Stimulated activated naive B cell treated with anti-CD40 and anti-IgM and Interleukin-4, amounts not matched to agents 10 μg/mL and 1 μg/mL and 100 μg/mL, for 72 hours (primary cell): ENCODE data around the gene FRAS1.

Source experiments
- ATAC-seq, 2 donors: fragments of 150-1000 bp; cut with Tn5 transposase; replicated peaks; 2 replicates each; pipeline ENCODE4 v1.10.0; 2021; ENCODE audit warnings: moderate library complexity in 1 of 2
- DNase-seq: peaks from one replicate; pipeline ENCODE4 v3.0.0; 2021
- H3K27ac Mint-ChIP-seq: one replicate; pipeline ENCODE4 v1.8.0; 2022; ENCODE audit warnings: mild to moderate bottlenecking, mixed read lengths
- H3K27me3 Mint-ChIP-seq, 2 donors: one replicate each; pipeline ENCODE4 v1.8.0; 2022; ENCODE audit warnings: mixed read lengths in 2 of 2
- H3K36me3 Mint-ChIP-seq, 2 donors: one replicate each; pipeline ENCODE4 v1.8.0; 2022; ENCODE audit warnings: mixed read lengths in 2 of 2, mild to moderate bottlenecking in 1 of 2
- H3K4me1 Mint-ChIP-seq, 2 donors: one replicate each; pipeline ENCODE4 v1.8.0; 2022; ENCODE audit warnings: mixed read lengths in 2 of 2, mild to moderate bottlenecking in 1 of 2
- H3K4me3 Mint-ChIP-seq, 2 donors: one replicate each; pipeline ENCODE4 v1.8.0; 2022; ENCODE audit warnings: mild to moderate bottlenecking in 2 of 2, mixed read lengths in 2 of 2, moderate library complexity in 1 of 2
- H3K9me3 Mint-ChIP-seq, 2 donors: one replicate each; pipeline ENCODE4 v1.8.0; 2022; ENCODE audit warnings: mixed read lengths in 2 of 2, mild to moderate bottlenecking in 1 of 2

The FRAS1 gene

DNA sequence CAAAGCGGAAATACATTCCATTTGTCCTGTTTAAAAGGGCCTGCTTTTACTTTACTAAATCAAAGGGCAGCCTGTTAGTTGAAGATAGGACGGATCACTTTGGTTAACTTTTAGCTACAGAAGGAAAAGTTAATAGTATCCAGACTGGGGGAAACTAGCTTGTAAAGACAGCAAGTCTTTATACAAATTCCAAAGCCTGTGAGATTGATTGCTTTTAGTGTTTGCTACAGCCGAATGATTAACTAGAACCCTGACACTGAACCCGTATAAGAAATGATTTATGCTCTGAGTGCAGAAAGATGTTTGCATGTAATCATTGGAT is 93.4 kb downstream of the FRAS1 start:
- peaks cover 0 to 8% of the 10 kb centered on the region in 2 donors for H3K27me3 Mint-ChIP-seq
- no peak overlapping the region for H3K4me3 Mint-ChIP-seq
- H3K27ac Mint-ChIP-seq = no peak overlapping the region
- H3K9me3 Mint-ChIP-seq = no peaks in the 10 kb centered on the region
- ATAC-seq (no peak), DNase-seq (no peak)
- H3K4me1 Mint-ChIP-seq = no peaks in the 10 kb centered on the region
- H3K36me3 Mint-ChIP-seq = no peaks in the 10 kb centered on the region

DNA sequence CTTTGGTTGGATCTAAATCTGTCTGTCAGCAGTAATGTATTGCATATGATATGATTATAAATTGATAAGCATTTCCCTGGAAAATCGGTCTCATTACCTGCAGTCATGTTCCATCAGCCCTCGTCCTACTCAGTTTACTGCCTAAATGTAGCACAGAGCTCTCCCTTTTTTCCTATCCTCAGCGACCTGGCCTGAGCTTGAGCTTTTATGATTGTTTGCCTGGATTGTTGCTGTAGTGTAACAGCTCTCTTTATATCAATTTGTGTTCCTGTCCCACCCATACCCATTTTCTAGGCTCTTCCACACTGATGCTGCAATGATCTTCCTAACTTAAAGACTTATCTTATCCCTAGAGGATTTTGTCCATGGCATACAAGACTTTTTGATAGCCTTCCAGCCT is 95.7 kb downstream of the FRAS1 start:
- Mint-ChIP-seq H3K36me3 (no peaks in the 10 kb centered on the region), H3K27me3 (peaks cover 0 to 8% of the 10 kb centered on the region in 2 donors), H3K4me3 (no peak overlapping the region), H3K9me3 (no peaks in the 10 kb centered on the region), H3K27ac (no peak overlapping the region), H3K4me1 (no peaks in the 10 kb centered on the region)
- DNase-seq (no peak), ATAC-seq (no peak)

DNA sequence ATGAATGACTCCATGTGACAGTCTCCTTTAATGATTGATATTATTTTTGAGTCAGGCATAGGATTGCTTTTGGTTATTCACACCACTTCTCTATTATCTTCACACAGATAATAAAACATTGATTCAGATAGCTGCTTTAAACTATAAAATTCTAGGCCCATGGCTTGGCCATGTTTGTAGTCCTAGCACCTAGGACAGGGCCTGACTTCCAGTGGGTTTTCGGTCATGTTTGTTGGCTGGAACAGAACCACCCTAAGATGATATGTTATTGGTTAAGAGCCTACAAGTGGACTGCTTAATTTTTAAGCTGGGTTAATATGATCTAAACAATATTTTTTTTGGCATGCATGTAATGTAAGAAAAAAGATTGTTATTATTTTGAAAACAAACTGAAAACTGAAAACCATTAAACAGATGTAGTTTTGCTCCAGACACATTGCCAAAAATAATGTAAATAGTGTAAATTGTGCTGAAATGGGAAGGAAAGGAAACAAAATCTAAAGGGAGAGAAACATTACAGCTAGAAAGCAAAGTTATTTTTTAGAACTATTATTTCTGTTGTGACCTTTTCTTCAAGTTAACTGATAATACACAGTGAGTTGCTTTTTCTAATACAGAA is 98.0 kb downstream of the FRAS1 start:
- H3K4me3 Mint-ChIP-seq = no peak overlapping the region
- no peak overlapping the region for H3K27ac Mint-ChIP-seq
- H3K9me3 Mint-ChIP-seq = peaks cover 0 to 2% of the 10 kb centered on the region in 2 donors
- H3K4me1 Mint-ChIP-seq = no peaks in the 10 kb centered on the region
- no peak for ATAC-seq
- peaks cover 10 to 13% of the 10 kb centered on the region in 2 donors for H3K27me3 Mint-ChIP-seq
- no peaks in the 10 kb centered on the region for H3K36me3 Mint-ChIP-seq
- DNase-seq = no peak

DNA sequence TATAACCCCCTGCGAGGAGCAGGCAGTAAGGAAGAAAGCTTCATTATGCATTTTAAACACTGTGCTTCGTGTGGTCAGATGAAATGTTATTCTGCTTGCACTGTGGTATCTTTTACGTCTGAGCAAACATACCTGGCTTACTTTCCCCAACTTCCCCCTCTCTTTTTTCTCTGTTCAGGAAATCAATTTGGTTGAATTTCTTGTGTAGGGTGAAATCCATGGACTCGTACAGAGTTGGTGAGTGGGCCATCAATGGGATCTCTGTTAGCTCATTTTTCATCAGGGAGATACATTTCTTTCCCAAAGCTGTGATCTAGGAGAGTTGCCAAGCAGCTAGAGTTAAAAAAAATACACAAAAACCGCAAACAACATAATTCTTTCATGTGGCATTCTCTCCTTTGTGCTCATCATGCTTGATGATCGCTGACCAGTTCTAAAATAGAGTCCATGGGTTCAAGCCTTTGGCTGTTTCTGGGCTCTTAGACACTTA is 98.5 kb downstream of the FRAS1 start:
- DNase-seq = no peak
- no peak for ATAC-seq
- H3K4me3 Mint-ChIP-seq = no peak overlapping the region
- H3K4me1 Mint-ChIP-seq = no peaks in the 10 kb centered on the region
- H3K27ac Mint-ChIP-seq = no peak overlapping the region
- peaks cover 0 to 2% of the 10 kb centered on the region in 2 donors for H3K9me3 Mint-ChIP-seq
- no peaks in the 10 kb centered on the region for H3K36me3 Mint-ChIP-seq
- H3K27me3 Mint-ChIP-seq = peaks cover 10 to 13% of the 10 kb centered on the region in 2 donors

DNA sequence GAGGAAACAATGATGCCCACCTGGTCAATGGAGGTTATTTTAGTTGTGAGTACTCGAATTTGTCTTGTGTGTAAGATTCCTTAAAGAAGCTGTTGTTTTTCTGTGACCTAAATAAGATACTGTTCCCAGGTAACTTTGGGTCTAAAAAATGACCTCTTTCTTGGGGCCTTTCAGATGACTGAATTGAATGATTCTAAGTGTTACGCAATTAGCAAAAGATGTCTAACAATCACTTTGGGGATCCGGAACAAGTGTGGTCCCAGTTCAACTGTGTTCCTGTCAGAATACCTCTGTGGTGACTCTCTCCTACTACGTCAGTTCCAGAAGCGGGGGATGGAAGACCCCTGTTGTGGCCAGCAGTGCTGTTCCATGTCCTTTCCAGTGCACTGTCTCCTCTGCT is 99.4 kb downstream of the FRAS1 start:
- ATAC-seq = no peak
- H3K4me3 Mint-ChIP-seq = no peak overlapping the region
- no peak for DNase-seq
- no peaks in the 10 kb centered on the region for H3K4me1 Mint-ChIP-seq
- peaks cover 10 to 13% of the 10 kb centered on the region in 2 donors for H3K27me3 Mint-ChIP-seq
- no peak overlapping the region for H3K27ac Mint-ChIP-seq
- no peaks in the 10 kb centered on the region for H3K36me3 Mint-ChIP-seq
- peaks cover 0 to 2% of the 10 kb centered on the region in 2 donors for H3K9me3 Mint-ChIP-seq

DNA sequence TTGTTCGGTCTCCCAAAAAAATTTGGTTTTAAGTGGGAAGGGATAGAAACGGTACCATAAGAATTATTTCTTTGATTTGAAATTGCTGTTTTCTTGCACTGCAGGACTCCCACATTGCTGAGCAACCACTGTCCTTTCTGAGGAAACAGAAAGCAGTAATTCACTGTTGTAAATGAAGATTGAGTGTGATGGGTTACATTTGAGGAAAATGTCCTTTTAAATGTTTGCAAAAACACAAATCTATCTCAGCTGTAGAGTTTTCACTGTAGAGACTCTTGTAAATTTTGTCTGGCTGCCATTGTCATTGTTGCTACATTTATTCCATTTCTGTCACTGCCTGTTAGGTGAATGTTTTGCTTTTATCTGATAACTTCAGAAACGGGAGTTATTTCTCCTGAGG is 105.2 kb downstream of the FRAS1 start:
- Mint-ChIP-seq H3K27me3 (peaks cover 10 to 14% of the 10 kb centered on the region in 2 donors), H3K27ac (no peak overlapping the region), H3K4me1 (no peaks in the 10 kb centered on the region), H3K4me3 (no peak overlapping the region), H3K36me3 (no peaks in the 10 kb centered on the region), H3K9me3 (peaks cover 0 to 2% of the 10 kb centered on the region in 2 donors)
- ATAC-seq = no peak
- DNase-seq = no peak

DNA sequence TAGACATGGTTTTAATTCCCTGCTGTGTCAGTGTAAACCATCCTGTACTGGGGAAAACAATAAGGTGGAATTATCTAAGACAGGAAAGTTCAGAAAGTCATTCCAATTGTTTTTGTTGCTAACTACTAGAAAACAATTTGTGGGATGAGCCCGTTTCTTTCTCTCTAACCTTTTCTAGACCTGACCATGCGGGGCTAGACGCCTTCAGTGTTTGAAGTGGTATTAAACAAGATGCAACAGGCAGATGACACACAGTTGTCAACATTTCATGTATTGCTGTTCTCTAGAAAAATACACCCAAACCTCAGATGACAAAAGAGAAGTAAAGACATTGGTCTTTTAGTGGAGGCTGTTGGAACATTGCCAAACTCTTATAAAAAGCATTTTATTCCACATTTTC is 105.7 kb downstream of the FRAS1 start:
- H3K27ac Mint-ChIP-seq = no peak overlapping the region
- H3K9me3 Mint-ChIP-seq = peaks cover 0 to 2% of the 10 kb centered on the region in 2 donors
- no peaks in the 10 kb centered on the region for H3K4me1 Mint-ChIP-seq
- no peak overlapping the region for H3K4me3 Mint-ChIP-seq
- DNase-seq (no peak), ATAC-seq (no peak)
- peaks cover 10 to 14% of the 10 kb centered on the region in 2 donors for H3K27me3 Mint-ChIP-seq
- no peaks in the 10 kb centered on the region for H3K36me3 Mint-ChIP-seq

DNA sequence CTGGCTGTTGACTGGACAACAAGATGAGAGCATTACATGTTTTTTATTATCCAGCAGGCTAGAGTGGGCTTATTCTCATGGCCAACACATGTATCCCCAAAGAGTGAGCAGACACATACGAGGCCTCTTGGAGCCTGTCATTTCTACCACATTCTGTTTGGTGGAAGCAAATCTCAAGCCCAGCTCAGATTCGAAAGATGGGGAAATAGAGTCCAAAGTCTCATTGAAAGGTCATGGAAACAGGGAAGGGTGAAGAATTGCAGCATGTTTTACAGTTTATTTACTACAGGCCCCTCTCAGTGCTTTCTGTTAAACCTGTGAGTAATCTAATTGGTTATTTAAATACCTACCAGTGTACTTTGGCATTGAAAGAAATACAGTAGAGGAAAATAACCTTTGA is 108.6 kb downstream of the FRAS1 start:
- no peaks in the 10 kb centered on the region for H3K4me1 Mint-ChIP-seq
- DNase-seq = no peak
- no peaks in the 10 kb centered on the region for H3K36me3 Mint-ChIP-seq
- no peak overlapping the region for H3K27ac Mint-ChIP-seq
- H3K9me3 Mint-ChIP-seq = no peaks in the 10 kb centered on the region
- H3K4me3 Mint-ChIP-seq = no peak overlapping the region
- no peak for ATAC-seq
- H3K27me3 Mint-ChIP-seq = peaks cover 7 to 8% of the 10 kb centered on the region in 2 donors

DNA sequence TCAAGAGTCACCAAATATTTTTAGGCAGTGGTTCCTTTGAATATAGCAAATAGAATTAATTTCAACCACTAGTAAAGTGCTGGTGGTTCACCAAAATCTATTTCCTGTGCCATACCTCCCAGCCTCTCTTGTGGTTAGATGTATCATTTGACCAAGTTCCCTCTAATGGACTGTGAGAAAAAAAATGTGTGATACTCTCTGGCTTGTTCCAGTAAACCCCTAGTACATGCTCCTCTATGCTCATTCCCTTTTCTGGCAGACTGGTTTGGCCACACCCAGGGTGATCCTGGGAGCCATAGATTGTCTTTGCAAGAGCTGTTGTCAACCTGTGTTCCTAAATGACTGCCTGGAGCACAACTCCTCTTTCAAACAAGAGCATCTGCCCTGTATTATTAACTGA is 109.5 kb downstream of the FRAS1 start:
- Mint-ChIP-seq H3K4me3 (no peak overlapping the region), H3K27me3 (peaks cover 9 to 10% of the 10 kb centered on the region in 2 donors), H3K9me3 (no peaks in the 10 kb centered on the region), H3K27ac (no peak overlapping the region), H3K36me3 (no peaks in the 10 kb centered on the region), H3K4me1 (no peaks in the 10 kb centered on the region)
- no peak for DNase-seq
- no peak for ATAC-seq

DNA sequence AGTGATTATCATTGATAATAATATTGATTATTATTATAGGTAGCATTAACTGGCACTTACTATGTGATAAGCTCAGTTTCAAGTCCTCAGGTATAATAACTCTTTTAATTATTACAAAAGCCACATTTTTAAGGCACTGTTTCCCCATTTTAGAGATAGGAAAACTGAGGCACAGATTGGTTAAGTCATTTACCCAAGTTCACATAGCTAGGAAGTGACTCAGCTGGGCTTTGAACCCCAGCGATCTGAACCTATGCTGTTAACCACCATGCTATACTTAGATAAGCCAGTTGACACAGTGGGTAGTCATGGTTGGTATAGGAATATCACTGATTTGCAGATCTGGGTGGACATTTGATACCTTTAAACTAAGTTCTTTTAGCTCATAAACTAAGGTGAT is 110.4 kb downstream of the FRAS1 start:
- no peaks in the 10 kb centered on the region for H3K9me3 Mint-ChIP-seq
- no peak overlapping the region for H3K27ac Mint-ChIP-seq
- H3K27me3 Mint-ChIP-seq = peaks cover 12 to 15% of the 10 kb centered on the region in 2 donors
- ATAC-seq (no peak), DNase-seq (no peak)
- H3K4me3 Mint-ChIP-seq = no peak overlapping the region
- H3K4me1 Mint-ChIP-seq = no peaks in the 10 kb centered on the region
- H3K36me3 Mint-ChIP-seq = no peaks in the 10 kb centered on the region

DNA sequence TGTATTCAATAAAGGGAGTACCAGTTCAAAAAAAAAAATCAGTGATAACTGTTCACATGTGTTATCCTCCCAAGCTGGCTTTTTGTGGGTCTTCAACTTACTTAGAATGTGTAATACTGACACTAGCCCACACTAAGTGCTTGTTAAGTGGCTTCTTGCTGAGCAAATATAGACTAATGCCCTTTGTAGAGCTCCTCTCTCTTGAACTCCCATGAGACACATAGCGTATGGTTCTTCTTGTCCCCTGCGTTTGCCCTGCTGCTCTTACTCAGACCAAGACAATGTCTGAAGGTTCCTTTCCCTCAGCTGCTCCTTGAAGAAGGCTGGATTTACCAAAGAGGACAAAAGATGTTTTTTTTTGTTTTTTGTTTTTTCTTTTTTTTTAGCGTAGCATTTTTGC is 110.9 kb downstream of the FRAS1 start:
- no peaks in the 10 kb centered on the region for H3K9me3 Mint-ChIP-seq
- H3K4me1 Mint-ChIP-seq = no peaks in the 10 kb centered on the region
- no peak overlapping the region for H3K27ac Mint-ChIP-seq
- no peaks in the 10 kb centered on the region for H3K36me3 Mint-ChIP-seq
- peaks cover 12 to 15% of the 10 kb centered on the region in 2 donors for H3K27me3 Mint-ChIP-seq
- ATAC-seq (no peak), DNase-seq (no peak)
- H3K4me3 Mint-ChIP-seq = no peak overlapping the region

DNA sequence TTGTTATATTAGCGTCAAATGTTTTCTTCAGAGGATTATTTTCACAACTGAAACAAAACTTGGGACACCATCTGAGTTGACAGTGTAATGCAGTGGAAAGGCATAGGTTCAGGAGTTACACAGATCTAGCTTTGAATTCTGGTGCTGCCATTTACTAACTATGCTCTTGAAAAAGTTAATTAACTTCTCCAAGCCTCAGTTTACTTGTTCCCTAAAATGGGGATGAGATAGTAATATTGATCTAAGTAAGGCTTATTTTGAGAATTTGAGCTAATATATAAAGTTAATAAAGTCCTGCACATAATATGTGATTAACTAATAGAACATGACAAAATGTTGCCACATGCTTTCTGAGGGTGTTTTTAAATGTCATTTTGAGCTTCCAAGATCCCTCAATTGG is 112.6 kb downstream of the FRAS1 start:
- ATAC-seq (no peak), DNase-seq (no peak)
- H3K9me3 Mint-ChIP-seq = no peaks in the 10 kb centered on the region
- H3K27ac Mint-ChIP-seq = no peak overlapping the region
- H3K36me3 Mint-ChIP-seq = no peaks in the 10 kb centered on the region
- no peaks in the 10 kb centered on the region for H3K4me1 Mint-ChIP-seq
- peaks cover 12 to 20% of the 10 kb centered on the region in 2 donors for H3K27me3 Mint-ChIP-seq
- H3K4me3 Mint-ChIP-seq = no peak overlapping the region

DNA sequence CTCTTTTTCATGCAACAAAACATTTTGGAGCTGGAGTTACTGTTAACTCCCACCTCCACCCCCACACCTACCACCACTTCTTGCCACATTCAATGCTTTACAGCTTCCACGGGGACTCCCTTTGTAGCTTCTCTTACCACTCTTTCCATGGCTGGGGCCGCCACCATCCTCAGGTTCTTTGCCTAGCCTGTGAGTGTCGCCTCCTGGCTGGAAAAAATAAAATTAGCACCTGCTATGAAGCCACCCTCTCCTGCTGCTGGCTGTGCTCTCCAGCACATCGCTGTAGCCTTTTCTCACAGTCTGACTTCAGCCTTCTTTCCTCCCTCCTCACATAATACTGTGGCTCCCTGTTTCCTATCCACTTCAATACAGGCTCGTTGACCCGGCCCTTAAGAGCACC is 114.4 kb downstream of the FRAS1 start:
- Mint-ChIP-seq H3K9me3 (no peaks in the 10 kb centered on the region), H3K4me1 (no peaks in the 10 kb centered on the region)

DNA sequence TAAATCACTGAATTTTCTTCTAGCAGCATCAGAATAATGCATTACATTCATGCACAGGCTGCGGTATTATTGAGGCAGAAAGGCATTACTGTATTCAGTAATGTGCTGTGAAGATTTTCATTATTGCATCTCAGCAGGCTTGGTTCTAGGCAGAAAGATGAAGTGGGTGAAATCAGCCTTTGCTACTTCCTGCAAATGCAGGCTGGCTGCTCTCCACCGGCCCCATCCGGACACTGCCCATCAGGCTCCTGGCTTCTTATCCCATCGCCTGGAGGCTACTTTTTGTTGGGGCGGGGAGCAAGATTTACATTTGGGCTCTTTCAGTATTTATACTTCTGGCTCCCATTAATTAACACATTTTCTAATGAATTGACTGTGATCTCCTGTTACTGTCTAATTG is 117.8 kb downstream of the FRAS1 start:
- DNase-seq (no peak), ATAC-seq (no peak)
- H3K27me3 Mint-ChIP-seq = peaks cover 12 to 18% of the 10 kb centered on the region in 2 donors
- no peaks in the 10 kb centered on the region for H3K4me1 Mint-ChIP-seq
- no peak overlapping the region for H3K27ac Mint-ChIP-seq
- no peaks in the 10 kb centered on the region for H3K9me3 Mint-ChIP-seq
- no peak overlapping the region for H3K4me3 Mint-ChIP-seq
- H3K36me3 Mint-ChIP-seq = no peaks in the 10 kb centered on the region

More for the DNA sequence above, 114.4 kb downstream of the FRAS1 start:
- H3K4me3 Mint-ChIP-seq = no peak overlapping the region
- H3K36me3 Mint-ChIP-seq = no peaks in the 10 kb centered on the region
- ATAC-seq (no peak), DNase-seq (no peak)
- no peak overlapping the region for H3K27ac Mint-ChIP-seq
- peaks cover 17 to 21% of the 10 kb centered on the region in 2 donors for H3K27me3 Mint-ChIP-seq

DNA sequence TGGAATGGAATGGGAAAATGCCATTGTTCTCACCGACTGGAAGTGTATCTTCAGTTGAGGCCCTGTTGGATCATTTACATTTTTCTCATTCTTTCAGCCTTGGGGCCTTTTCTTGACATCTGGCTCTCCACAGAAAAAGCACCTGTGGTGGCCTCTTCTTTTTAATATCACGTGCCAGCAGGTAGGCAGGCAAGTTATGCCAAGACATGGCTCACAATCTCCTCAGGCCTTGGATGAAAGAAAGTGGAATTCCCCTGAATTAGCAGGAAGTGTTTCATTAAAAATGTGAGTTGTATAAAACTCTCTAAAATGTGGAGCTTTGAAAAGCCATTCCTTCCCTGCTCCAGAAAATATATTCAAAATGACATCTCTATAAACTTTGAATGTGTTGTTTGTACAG is 122.1 kb downstream of the FRAS1 start:
- no peak overlapping the region for H3K27ac Mint-ChIP-seq
- ATAC-seq (no peak), DNase-seq (no peak)

More for the DNA sequence above, 122.1 kb downstream of the FRAS1 start:
- H3K36me3 Mint-ChIP-seq = no peaks in the 10 kb centered on the region
- H3K27me3 Mint-ChIP-seq = peaks cover 11 to 29% of the 10 kb centered on the region in 2 donors
- peaks cover 0 to 3% of the 10 kb centered on the region in 2 donors for H3K9me3 Mint-ChIP-seq
- no peaks in the 10 kb centered on the region for H3K4me1 Mint-ChIP-seq
- no peak overlapping the region for H3K4me3 Mint-ChIP-seq
